Pancreas (tissue), 10 donors: ENCODE data around the gene KCNQ5. TPM values are rescaled to one million over a fixed set of nuclear protein-coding genes. Genes with fewer than 3 reads are reported as not detected.

Experiments used
- ATAC-seq, 4 donors: fragments of 200-7000 bp; cut with Tn5 transposase; one replicate each; pipeline versions ENCODE4 v1.8.0 to v1.9.1; 2020; ENCODE audit warnings: mild to moderate bottlenecking in 4 of 4, moderate library complexity in 4 of 4
- DNase-seq, 6 donors: peaks; one replicate each; pipeline ENCODE4 v3.0.0-alpha.2; 2020
- FAIRE-seq: peaks from 2 replicates; lab custom pipeline; 2012; peaks lifted over from hg19 to GRCh38; lab: Jason Lieb, UNC
- H3K27ac ChIP-seq, 4 donors: fragments of 200-600 bp; sonication (generic); 1 replicate in 3 of 4; 2 replicates in 1 of 4; pipeline versions ENCODE4 v1.5.0 to v1.8.0; 2020
- H3K27me3 ChIP-seq, 4 donors: fragments of 200-600 bp; one replicate each; pipeline ENCODE4 v1.8.0; 2021
- H3K36me3 ChIP-seq, 3 donors: fragments of 200-600 bp; sonication (generic) in 1 of 3; one replicate each; pipeline versions ENCODE4 v1.5.0 to v1.8.0; 2020 to 2021
- H3K4me1 ChIP-seq, 3 donors: fragments of 200-600 bp; one replicate each; pipeline ENCODE4 v1.8.0; 2021
- H3K4me3 ChIP-seq, 4 donors: fragments of 200-600 bp; sonication (generic) in 2 of 4; one replicate each; pipeline versions ENCODE4 v1.5.0 to v1.8.0; 2020 to 2021
- H3K9me3 ChIP-seq, 4 donors: fragments of 200-600 bp; one replicate each; pipeline ENCODE4 v1.8.0; 2021
- CTCF ChIP-seq, 4 donors: fragments of 200-600 bp; sonication (generic) in 3 of 4; IDR thresholded peaks; one replicate each; pipeline versions ENCODE4 v1.5.0 to v1.8.0; 2021; ENCODE audit warnings: antibody characterized with exemption in 4 of 4
- WGBS, 2 donors: extraction: QIAGEN DNeasy Blood & Tissue Kit; methylation state at CpG; one replicate each; pipeline ENCODE4 v1.1.7; 2013; 5-methylcytosine and 5-hydroxymethylcytosine counted together
- intact Hi-C, 3 donors: fragments of 100-400 bp; cut with DNase I; formaldehyde crosslinking; loops; one replicate each; pipeline versions ENCODE4 v1.11.1 to v1.14.2; 2022
- polyA plus RNA-seq, 2 donors: library from polyadenylated mRNA; stranded (reverse); fragments of 200-250 nt; gene quantifications; one replicate each; pipeline ENCODE4 v1.2.3, GENCODE V29; 2013
- total RNA-seq, 6 donors: library from RNA; stranded (reverse); fragmentation: NEBNext Ultra II Directional in 4 of 6; extraction: Animal tissue kit (Norgen Biotek cat#: 25700) in 4 of 6; gene quantifications; one replicate each; pipeline versions ENCODE4 v1.2.1 to v1.2.4, GENCODE V29; 2021 to 2023
- donor health status: healthy with polysubstance abuse.
- donor health status: DM: no; HTN: no; CAD: no; lungs with moderate emphysema.
- donor health status: DM: no; HTN: no; CAD: no.
- donor health status: control.
- donor health status: control.
- donor health status: Bipolar disorder and iron deficiency.
- donor health status: DM: yes; HTN: yes; CAD: no.
- donor health status: DM: no; HTN: no; CAD: no.
- donor health status: DM: no; HTN: no; CAD: no.
- donor health status: DM: yes; HTN: yes; CAD: no.

KCNQ5 gene
- total and polyA plus RNA-seq, 8 donors = 0.03 to 1.1 (median 0.13) TPM

GRCh38 chr6:72873433-72873832, 251.6 kb downstream of the KCNQ5 start:
- FAIRE-seq = no peak
- H3K9me3 ChIP-seq = no peaks in the 10 kb centered on the region
- intact Hi-C loops = no loop called here
- H3K4me1 ChIP-seq = no peaks in the 10 kb centered on the region
- DNase-seq = no peak
- H3K4me3 ChIP-seq = no peak overlapping the region
- WGBS, 2 donors = 89 to 91% methylated on average over 1 of the region's 1 CpG
- no peaks in the 10 kb centered on the region for H3K36me3 ChIP-seq
- no peak for ATAC-seq
- no peak for TF ChIP-seq CTCF (IDR thresholded peaks at IDR 0.05)
- H3K27ac ChIP-seq = no peak overlapping the region
- no peaks in the 10 kb centered on the region for H3K27me3 ChIP-seq

- Histone ChIP-seq H3K4me1 (no peaks in the 10 kb centered on the region), H3K27me3 (no peaks in the 10 kb centered on the region), H3K27ac (no peak overlapping the region), H3K9me3 (no peaks in the 10 kb centered on the region), H3K36me3 (no peaks in the 10 kb centered on the region), H3K4me3 (no peak overlapping the region)
- intact Hi-C loops = no loop called here
- DNase-seq = no peak
- FAIRE-seq = no peak
- no peak for TF ChIP-seq CTCF (IDR thresholded peaks at IDR 0.05)
- no peak for ATAC-seq
Observed at GRCh38 chr6:72876256-72876655, 254.4 kb downstream of the KCNQ5 start.

GRCh38 chr6:72886170-72886569, 264.3 kb downstream of the KCNQ5 start:
- Histone ChIP-seq H3K27ac (no peak overlapping the region), H3K4me3 (no peak overlapping the region), H3K27me3 (no peaks in the 10 kb centered on the region), H3K9me3 (no peaks in the 10 kb centered on the region), H3K4me1 (no peaks in the 10 kb centered on the region), H3K36me3 (no peaks in the 10 kb centered on the region)
- ATAC-seq = no peak
- intact Hi-C loops = no loop called here
- no peak for FAIRE-seq
- no peak for DNase-seq
- TF ChIP-seq CTCF (IDR thresholded peaks at IDR 0.05) = no peak

- no peaks in the 10 kb centered on the region for H3K27me3 ChIP-seq
- H3K4me1 ChIP-seq = no peaks in the 10 kb centered on the region
- H3K36me3 ChIP-seq = no peaks in the 10 kb centered on the region
- intact Hi-C loops = no loop called here
- no peak for FAIRE-seq
- H3K9me3 ChIP-seq = no peaks in the 10 kb centered on the region
- H3K27ac ChIP-seq = no peak overlapping the region
- no peak overlapping the region for H3K4me3 ChIP-seq
- no peak for ATAC-seq
- no peak for DNase-seq
- 61 to 71% methylated on average over 1 of the region's 1 CpG for WGBS, 2 donors
- TF ChIP-seq CTCF (IDR thresholded peaks at IDR 0.05) = no peak
Observed at GRCh38 chr6:72890233-72890632, 268.4 kb downstream of the KCNQ5 start.

- intact Hi-C loops = no loop called here
- no peaks in the 10 kb centered on the region for H3K36me3 ChIP-seq
Observed at GRCh38 chr6:72890671-72891070, 268.8 kb downstream of the KCNQ5 start.

More at GRCh38 chr6:72890671-72891070, 268.8 kb downstream of the KCNQ5 start:
- Histone ChIP-seq H3K27ac (no peak overlapping the region), H3K9me3 (no peaks in the 10 kb centered on the region), H3K27me3 (no peaks in the 10 kb centered on the region), H3K4me1 (no peaks in the 10 kb centered on the region), H3K4me3 (no peak overlapping the region)
- no peak for ATAC-seq
- DNase-seq = no peak
- no peak for FAIRE-seq
- no peak for TF ChIP-seq CTCF (IDR thresholded peaks at IDR 0.05)
